AG09319 (cell line): ENCODE measurements around the gene SCRN2.

ENCODE experiments used
- DNase-seq: peaks from one replicate; pipeline ENCODE4 v3.0.0-alpha.2; 2010; ENCODE audit warnings: low read depth; ENCODE audit errors: extremely low read depth
- TF ChIP-seq, protein P1 (sequence below): IDR thresholded peaks from 2 replicates; pipeline ENCODE4 v1.5.1; 2011; ENCODE audit warnings: low read depth, mild to moderate bottlenecking, inconsistent platforms, low read length, moderate library complexity

SCRN2 gene

DNA sequence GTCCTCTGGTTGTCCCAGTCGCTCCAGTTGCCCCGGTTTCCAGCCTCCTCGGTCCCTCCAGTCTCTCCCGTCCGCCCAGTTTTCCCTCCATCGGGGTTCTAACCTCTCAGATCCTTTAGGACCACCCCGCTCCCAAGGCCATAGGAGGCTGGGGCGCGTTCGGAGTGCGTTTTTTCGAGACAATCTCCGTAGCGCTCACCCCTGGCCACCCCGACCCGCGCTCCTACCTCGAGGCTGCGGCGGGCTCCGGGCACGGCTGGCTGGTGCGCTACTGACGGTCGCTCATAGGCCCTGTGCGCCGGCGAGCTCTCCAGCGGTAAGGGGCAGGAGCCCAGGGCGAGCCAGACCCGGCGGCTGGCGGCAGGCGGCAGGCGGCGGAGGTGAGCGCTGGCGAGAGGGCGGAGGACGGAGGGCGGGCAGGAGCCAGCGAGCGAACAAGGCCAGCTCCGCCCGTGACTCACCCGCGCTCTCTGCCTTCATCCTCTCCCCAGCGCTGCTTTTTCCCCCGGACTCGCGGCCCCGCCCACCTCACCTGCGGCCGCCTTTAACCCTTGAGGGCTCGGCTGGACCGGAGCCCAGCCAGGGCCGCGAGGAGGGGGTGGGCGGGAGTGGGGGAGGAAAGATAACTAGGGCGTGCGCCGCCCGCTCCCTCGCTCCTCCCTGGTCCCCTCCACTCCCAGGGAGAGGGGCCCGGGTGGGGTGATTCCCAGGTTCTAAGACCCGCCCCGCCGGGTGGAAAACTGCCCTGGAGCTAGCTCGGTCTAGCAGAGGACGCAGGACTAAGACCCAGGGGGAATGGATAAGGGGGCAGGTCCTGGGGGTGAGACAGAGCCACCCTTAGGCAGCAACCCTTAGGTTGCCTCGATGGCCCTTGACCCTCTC lies 9.9 kb upstream of the SCRN2 start, which contains the start of gene SP6:
SP6 (minus strand) TSS at position 472 of the 882 bp plus-strand sequence. CDS start 2,734 bp downstream, outside the sequence.
- no peak for DNase-seq
- TF ChIP-seq, protein P1, sequence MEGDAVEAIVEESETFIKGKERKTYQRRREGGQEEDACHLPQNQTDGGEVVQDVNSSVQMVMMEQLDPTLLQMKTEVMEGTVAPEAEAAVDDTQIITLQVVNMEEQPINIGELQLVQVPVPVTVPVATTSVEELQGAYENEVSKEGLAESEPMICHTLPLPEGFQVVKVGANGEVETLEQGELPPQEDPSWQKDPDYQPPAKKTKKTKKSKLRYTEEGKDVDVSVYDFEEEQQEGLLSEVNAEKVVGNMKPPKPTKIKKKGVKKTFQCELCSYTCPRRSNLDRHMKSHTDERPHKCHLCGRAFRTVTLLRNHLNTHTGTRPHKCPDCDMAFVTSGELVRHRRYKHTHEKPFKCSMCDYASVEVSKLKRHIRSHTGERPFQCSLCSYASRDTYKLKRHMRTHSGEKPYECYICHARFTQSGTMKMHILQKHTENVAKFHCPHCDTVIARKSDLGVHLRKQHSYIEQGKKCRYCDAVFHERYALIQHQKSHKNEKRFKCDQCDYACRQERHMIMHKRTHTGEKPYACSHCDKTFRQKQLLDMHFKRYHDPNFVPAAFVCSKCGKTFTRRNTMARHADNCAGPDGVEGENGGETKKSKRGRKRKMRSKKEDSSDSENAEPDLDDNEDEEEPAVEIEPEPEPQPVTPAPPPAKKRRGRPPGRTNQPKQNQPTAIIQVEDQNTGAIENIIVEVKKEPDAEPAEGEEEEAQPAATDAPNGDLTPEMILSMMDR, result no peak

GRCh38 chr17:47850373-47850691 lies 9.3 kb upstream of the SCRN2 start:
- no peak for DNase-seq
- TF ChIP-seq, protein P1, result no peak

GRCh38 chr17:47848198-47848513 lies 7.1 kb upstream of the SCRN2 start:
- no peak for DNase-seq
- TF ChIP-seq, protein P1, result no peak

GRCh38 chr17:47847341-47848197 lies 6.5 kb upstream of the SCRN2 start:
- DNase-seq, result no peak
- TF ChIP-seq, protein P1, result peak; percentile 29

DNA sequence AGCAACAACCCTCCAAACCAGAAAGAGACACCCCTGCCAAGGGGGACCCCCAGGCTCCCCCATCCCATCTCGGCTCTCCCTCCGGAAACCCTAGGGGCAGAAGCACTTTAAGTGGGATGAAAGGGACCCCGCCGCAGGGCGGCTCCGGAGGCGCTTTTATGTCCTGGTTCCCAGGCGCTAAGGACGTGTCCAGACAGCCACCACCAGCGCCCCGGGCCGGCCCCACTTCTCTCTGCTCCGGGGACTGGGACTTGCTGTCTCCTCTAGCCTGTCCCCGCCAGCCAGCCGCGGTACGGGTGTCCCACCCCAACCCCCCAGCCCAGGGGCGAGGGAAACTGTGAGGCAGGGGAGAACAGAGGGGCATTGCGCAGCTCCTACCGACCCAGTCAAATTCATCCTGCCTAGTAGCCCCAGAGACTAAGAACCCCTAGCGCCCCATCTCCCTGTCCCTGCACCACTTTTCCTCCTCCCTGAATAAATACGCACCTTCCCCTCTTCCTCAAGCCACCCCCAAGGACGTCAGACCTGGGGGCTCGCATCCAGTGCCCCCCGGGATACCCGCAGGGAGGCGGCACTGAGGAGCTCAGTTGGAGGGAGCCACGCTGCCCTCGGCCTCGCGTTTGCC lies 5.8 kb upstream of the SCRN2 start:
- TF ChIP-seq, protein P1, result no peak
- DNase-seq, result no peak

DNA sequence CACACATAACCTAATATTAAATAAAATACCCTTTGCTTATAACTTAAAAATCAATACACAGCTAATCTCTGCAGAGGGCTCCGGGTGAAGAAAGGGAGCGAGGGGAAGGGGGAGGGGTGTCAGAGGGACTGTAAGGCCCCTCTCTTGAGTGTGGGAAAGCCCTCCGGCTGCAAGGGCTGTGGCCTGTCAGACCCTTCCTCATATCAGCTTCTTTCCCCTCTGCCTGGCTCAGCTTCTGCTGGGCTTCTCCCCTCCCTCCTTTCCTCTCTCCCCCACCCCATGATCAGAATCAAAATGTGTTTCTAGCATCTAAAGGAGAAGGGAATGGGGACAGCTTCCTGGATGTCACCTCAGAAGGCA lies 4.6 kb upstream of the SCRN2 start:
- DNase-seq, result no peak
- TF ChIP-seq, protein P1, result no peak
